ENCODE results near the gene POLE. TPM values are rescaled to one million over a fixed set of nuclear protein-coding genes. Genes with fewer than 3 reads are reported as not detected.

Gene POLE
- total and polyA plus RNA-seq, 2 experiments from 2014 or later: 26.6 to 34.2 TPM

DNA sequence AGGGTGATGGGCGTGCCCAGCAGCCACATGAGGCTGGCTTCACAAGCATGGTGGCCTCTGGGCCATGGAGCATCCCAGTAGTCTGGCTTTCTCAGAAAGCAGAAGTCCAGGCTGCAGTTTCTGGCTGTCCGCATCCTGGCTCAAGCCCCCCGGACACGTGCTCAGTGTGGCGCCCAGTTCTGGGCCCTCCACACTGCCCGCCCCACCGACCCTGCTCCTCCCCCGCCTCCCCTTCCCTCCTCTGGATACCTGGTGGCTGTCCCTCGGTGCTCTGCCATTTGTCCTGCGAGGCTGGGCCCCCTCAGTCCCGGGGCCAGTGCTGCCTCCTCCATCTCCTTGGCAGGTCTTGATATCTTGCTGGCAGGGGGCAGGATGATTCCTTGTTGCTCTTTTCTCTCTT is 108.3 kb downstream of the POLE start:
- Histone ChIP-seq H3K27me3 (peaks cover 12% of the 10 kb centered on the region), H3K36me3 (replicated peaks; ENCODE audit: insufficient read depth, low read depth) (no peaks in the 10 kb centered on the region), H3K4me1 (ENCODE audit: insufficient read depth) (no peaks in the 10 kb centered on the region), H2AFZ (no peak overlapping the region), H4K20me1 (ENCODE audit: insufficient read depth, poor library complexity, severe bottlenecking) (peaks cover 8% of the 10 kb centered on the region), H3K9me3 (ENCODE audit: low read depth) (no peaks in the 10 kb centered on the region), H3K27ac (no peak overlapping the region), H3K4me2 (no peak overlapping the region), H3K4me3 (no peak overlapping the region), H3K79me2 (no peaks in the 10 kb centered on the region), H3K9me2 (replicated peaks; ENCODE audit: insufficient read depth) (no peaks in the 10 kb centered on the region)
- TF ChIP-seq EZH2phosphoT487 (IDR thresholded peaks at IDR 0.05; ENCODE audit: low read depth, severe bottlenecking, unreplicated experiment): no peak
- no peak for TF ChIP-seq CTCF (IDR thresholded peaks at IDR 0.05; ENCODE audit: poor library complexity)
- TF ChIP-seq EZH2 (IDR thresholded peaks at IDR 0.05; ENCODE audit: borderline replicate concordance): no peak
- 76% methylated on average over 5 of the region's 11 CpGs for WGBS (ENCODE audit: low lambda C conversion rate, missing lambda C conversion rate)
- no peak for DNase-seq (ENCODE audit: low spot score)

DNA sequence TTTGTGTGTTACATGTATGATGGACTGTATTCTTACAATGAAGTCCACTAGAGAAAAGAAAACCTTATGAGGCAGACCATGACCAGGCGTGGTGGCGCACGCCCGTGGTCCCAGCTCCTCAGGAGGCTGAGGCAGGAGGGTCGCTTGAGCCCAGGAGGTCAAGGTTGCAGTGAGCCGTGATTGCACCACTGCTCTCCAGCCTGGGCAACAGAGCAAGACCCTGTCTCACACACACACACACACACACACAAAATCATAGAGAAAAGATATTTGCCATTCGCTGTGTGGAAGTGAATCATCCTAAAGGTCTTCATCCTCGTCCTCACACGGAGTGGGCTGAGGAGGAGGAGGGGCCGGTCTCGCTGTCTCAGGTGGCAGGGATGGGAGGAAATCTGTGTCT is 109.0 kb downstream of the POLE start:
- Histone ChIP-seq H3K9me3 (ENCODE audit: low read depth) (no peaks in the 10 kb centered on the region), H2AFZ (no peak overlapping the region), H3K27ac (no peak overlapping the region), H3K4me2 (no peak overlapping the region), H4K20me1 (ENCODE audit: insufficient read depth, poor library complexity, severe bottlenecking) (peaks cover 8% of the 10 kb centered on the region), H3K4me1 (ENCODE audit: insufficient read depth) (no peaks in the 10 kb centered on the region), H3K79me2 (no peaks in the 10 kb centered on the region), H3K27me3 (peaks cover 12% of the 10 kb centered on the region), H3K4me3 (no peak overlapping the region), H3K36me3 (replicated peaks; ENCODE audit: insufficient read depth, low read depth) (no peaks in the 10 kb centered on the region), H3K9me2 (replicated peaks; ENCODE audit: insufficient read depth) (no peaks in the 10 kb centered on the region)
- no peak for DNase-seq (ENCODE audit: low spot score)
- no peak for TF ChIP-seq EZH2 (IDR thresholded peaks at IDR 0.05; ENCODE audit: borderline replicate concordance)
- no peak for TF ChIP-seq EZH2phosphoT487 (IDR thresholded peaks at IDR 0.05; ENCODE audit: low read depth, severe bottlenecking, unreplicated experiment)
- TF ChIP-seq CTCF (IDR thresholded peaks at IDR 0.05; ENCODE audit: poor library complexity): no peak
- 95% methylated on average over 10 of the region's 11 CpGs for WGBS (ENCODE audit: low lambda C conversion rate, missing lambda C conversion rate)

DNA sequence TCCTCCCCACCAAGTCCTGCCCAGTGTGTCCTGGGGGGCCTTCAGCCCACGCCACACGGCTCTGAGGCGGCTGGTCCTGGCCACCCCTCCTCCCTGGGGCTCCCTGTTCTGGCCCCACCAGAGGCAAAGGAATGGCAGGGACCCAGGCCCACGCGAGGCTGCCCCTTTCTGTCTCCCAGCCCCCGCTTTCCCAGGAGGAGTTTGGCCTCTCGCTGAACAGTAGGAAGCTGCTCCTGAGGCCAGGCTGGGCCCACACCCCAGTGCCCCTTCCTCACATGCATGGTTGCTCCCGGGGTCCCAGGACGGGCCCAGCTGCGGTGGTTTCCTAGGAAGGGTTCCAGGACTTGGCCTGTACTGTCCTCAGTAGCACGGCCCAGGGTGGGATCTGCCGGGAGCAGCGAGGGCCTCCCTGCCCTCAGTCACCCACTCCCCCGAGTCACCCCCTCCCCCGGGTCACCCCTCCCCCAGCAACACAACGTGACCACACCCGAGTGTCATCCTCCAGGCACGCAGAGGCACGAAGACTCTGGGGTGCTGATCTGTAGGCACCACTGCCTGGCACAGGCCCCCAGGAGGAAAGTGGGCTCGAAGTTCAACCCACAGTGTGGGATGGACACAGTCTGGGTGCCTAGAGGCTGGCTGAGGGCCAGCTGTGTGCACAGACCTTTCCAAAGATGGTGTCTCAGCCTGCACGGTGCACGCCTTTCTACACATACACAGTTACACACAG is 109.8 kb downstream of the POLE start:
- DNase-seq (ENCODE audit: low spot score): no peak
- H4K20me1 ChIP-seq (ENCODE audit: insufficient read depth, poor library complexity, severe bottlenecking): peaks cover 5% of the 10 kb centered on the region
- H3K9me3 ChIP-seq (ENCODE audit: low read depth): no peaks in the 10 kb centered on the region
- TF ChIP-seq CTCF (IDR thresholded peaks at IDR 0.05; ENCODE audit: poor library complexity) (no peak), EZH2phosphoT487 (IDR thresholded peaks at IDR 0.05; ENCODE audit: low read depth, severe bottlenecking, unreplicated experiment) (no peak), EZH2 (IDR thresholded peaks at IDR 0.05; ENCODE audit: borderline replicate concordance) (no peak)
- peaks cover 6% of the 10 kb centered on the region for H3K27me3 ChIP-seq
- no peak overlapping the region for H3K4me3 ChIP-seq
- H3K36me3 ChIP-seq (replicated peaks; ENCODE audit: insufficient read depth, low read depth): no peaks in the 10 kb centered on the region
- H3K27ac ChIP-seq: no peak overlapping the region
- H3K4me1 ChIP-seq (ENCODE audit: insufficient read depth): no peaks in the 10 kb centered on the region
- H2AFZ ChIP-seq: no peak overlapping the region
- H3K9me2 ChIP-seq (replicated peaks; ENCODE audit: insufficient read depth): no peaks in the 10 kb centered on the region
- no peak overlapping the region for H3K4me2 ChIP-seq
- no peaks in the 10 kb centered on the region for H3K79me2 ChIP-seq
- 94% methylated on average over 19 of the region's 22 CpGs for WGBS (ENCODE audit: low lambda C conversion rate, missing lambda C conversion rate)

Data from hepatocyte (in vitro differentiated cells).